Endothelial cell (in vitro differentiated cells): Measurements from ENCODE around the gene MEP1A. TPM values are rescaled to one million over a fixed set of nuclear protein-coding genes. Genes with fewer than 3 reads are reported as not detected.

Experiments used
- DNase-seq: peaks from one replicate; pipeline ENCODE4 v3.0.0; 2021; ENCODE audit warnings: low spot score
- H3K27ac Mint-ChIP-seq: one replicate; pipeline ENCODE4 v1.8.0; 2021; ENCODE audit warnings: mixed read lengths, inconsistent platforms; ENCODE audit not compliant: unreplicated experiment
- H3K27me3 Mint-ChIP-seq: one replicate; pipeline ENCODE4 v1.8.0; 2021; ENCODE audit warnings: mild to moderate bottlenecking, moderate library complexity, mixed read lengths, inconsistent platforms; ENCODE audit not compliant: unreplicated experiment
- H3K36me3 Mint-ChIP-seq: one replicate; pipeline ENCODE4 v1.8.0; 2021; ENCODE audit warnings: mild to moderate bottlenecking, low read depth, mixed read lengths, inconsistent platforms; ENCODE audit not compliant: unreplicated experiment
- H3K4me1 Mint-ChIP-seq: one replicate; pipeline ENCODE4 v1.8.0; 2021; ENCODE audit warnings: mild to moderate bottlenecking, mixed read lengths, inconsistent platforms; ENCODE audit not compliant: unreplicated experiment
- H3K4me3 Mint-ChIP-seq: one replicate; pipeline ENCODE4 v1.8.0; 2021; ENCODE audit warnings: mild to moderate bottlenecking, mixed read lengths, inconsistent platforms; ENCODE audit not compliant: unreplicated experiment
- H3K9me3 Mint-ChIP-seq: one replicate; pipeline ENCODE4 v1.8.0; 2021; ENCODE audit warnings: mixed read lengths, inconsistent platforms; ENCODE audit not compliant: unreplicated experiment
- total RNA-seq: library from RNA; stranded (reverse); fragmentation: NEBNext Ultra II Directional; extraction: Animal tissue kit (Norgen Biotek cat#: 25700); gene quantifications from one replicate; pipeline ENCODE4 v1.2.1, GENCODE V29; 2021; ENCODE audit not compliant: unreplicated experiment
- TF ChIP-seq, protein P1 (sequence below): fragments of 200-600 bp; sonication (generic); IDR thresholded peaks from one replicate; pipeline ENCODE4 v1.5.0; 2021; ENCODE audit warnings: antibody characterized with exemption; ENCODE audit not compliant: unreplicated experiment

The MEP1A gene
- total RNA-seq, 1 donor from 2014 or later, result not detected

GRCh38 chr6:46748940-46749503 lies 44.2 kb upstream of the MEP1A start:
- no peaks in the 10 kb centered on the region for H3K36me3 Mint-ChIP-seq
- peaks cover 1% of the 10 kb centered on the region for H3K27me3 Mint-ChIP-seq
- no peaks in the 10 kb centered on the region for H3K4me1 Mint-ChIP-seq
- DNase-seq, result no peak
- H3K9me3 Mint-ChIP-seq, result no peaks in the 10 kb centered on the region
- no peak overlapping the region for H3K27ac Mint-ChIP-seq
- TF ChIP-seq, protein P1, sequence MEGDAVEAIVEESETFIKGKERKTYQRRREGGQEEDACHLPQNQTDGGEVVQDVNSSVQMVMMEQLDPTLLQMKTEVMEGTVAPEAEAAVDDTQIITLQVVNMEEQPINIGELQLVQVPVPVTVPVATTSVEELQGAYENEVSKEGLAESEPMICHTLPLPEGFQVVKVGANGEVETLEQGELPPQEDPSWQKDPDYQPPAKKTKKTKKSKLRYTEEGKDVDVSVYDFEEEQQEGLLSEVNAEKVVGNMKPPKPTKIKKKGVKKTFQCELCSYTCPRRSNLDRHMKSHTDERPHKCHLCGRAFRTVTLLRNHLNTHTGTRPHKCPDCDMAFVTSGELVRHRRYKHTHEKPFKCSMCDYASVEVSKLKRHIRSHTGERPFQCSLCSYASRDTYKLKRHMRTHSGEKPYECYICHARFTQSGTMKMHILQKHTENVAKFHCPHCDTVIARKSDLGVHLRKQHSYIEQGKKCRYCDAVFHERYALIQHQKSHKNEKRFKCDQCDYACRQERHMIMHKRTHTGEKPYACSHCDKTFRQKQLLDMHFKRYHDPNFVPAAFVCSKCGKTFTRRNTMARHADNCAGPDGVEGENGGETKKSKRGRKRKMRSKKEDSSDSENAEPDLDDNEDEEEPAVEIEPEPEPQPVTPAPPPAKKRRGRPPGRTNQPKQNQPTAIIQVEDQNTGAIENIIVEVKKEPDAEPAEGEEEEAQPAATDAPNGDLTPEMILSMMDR, result no peak
- no peak overlapping the region for H3K4me3 Mint-ChIP-seq

- DNase-seq, result no peak
- no peaks in the 10 kb centered on the region for H3K4me1 Mint-ChIP-seq
- TF ChIP-seq, protein P1, result no peak
- no peaks in the 10 kb centered on the region for H3K9me3 Mint-ChIP-seq
- H3K4me3 Mint-ChIP-seq, result no peak overlapping the region
- H3K27ac Mint-ChIP-seq, result no peak overlapping the region
- H3K27me3 Mint-ChIP-seq, result peaks cover 1% of the 10 kb centered on the region
- H3K36me3 Mint-ChIP-seq, result no peaks in the 10 kb centered on the region
These were observed 43.5 kb upstream of the MEP1A start for GRCh38 chr6:46749731-46750130.

GRCh38 chr6:46751658-46752057 lies 41.5 kb upstream of the MEP1A start:
- TF ChIP-seq, protein P1, result no peak
- Mint-ChIP-seq H3K27me3 (no peaks in the 10 kb centered on the region), H3K9me3 (no peaks in the 10 kb centered on the region), H3K4me3 (no peak overlapping the region), H3K4me1 (no peaks in the 10 kb centered on the region), H3K27ac (no peak overlapping the region), H3K36me3 (no peaks in the 10 kb centered on the region)
- DNase-seq, result no peak

DNA sequence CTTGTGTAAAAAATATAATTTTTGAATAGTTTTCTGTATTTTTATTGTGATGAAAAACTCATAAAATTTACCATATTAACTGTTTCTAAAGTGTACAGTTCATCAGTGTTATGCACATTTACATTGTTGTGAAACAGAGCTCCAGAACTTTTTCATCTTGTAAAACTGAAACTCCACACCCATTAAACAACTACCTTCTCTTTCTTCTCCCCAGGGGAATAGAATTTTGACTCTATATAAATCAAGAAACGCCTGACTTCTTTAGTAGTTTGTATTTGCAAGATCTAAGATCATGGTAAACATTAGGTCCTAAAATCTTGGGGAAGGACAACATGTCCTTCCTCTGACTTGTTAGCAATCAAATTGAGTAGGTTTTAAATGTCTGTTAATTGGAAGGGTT lies 37.3 kb upstream of the MEP1A start:
- Mint-ChIP-seq H3K4me1 (no peaks in the 10 kb centered on the region), H3K4me3 (no peak overlapping the region), H3K27me3 (no peaks in the 10 kb centered on the region), H3K27ac (no peak overlapping the region), H3K9me3 (no peaks in the 10 kb centered on the region), H3K36me3 (no peaks in the 10 kb centered on the region)
- no peak for DNase-seq
- TF ChIP-seq, protein P1, result no peak

GRCh38 chr6:46756469-46757213 lies 36.5 kb upstream of the MEP1A start:
- no peak for DNase-seq
- Mint-ChIP-seq H3K27me3 (no peaks in the 10 kb centered on the region), H3K27ac (no peak overlapping the region), H3K36me3 (no peaks in the 10 kb centered on the region), H3K4me1 (no peaks in the 10 kb centered on the region), H3K4me3 (no peak overlapping the region), H3K9me3 (no peaks in the 10 kb centered on the region)
- TF ChIP-seq, protein P1, result no peak
